OCI-LY7 (cell line): ENCODE results near the gene HLTF.

Experiments used
- EZH2phosphoT487 ChIP-seq: fragments of 200-600 bp; sonication (generic); IDR thresholded peaks from 2 replicates; pipeline ENCODE4 v1.6.1; 2018; ENCODE audit warnings: low read depth, borderline replicate concordance, mild to moderate bottlenecking, mixed run types, antibody characterized with exemption, low read length, moderate library complexity, mixed read lengths
- TF ChIP-seq, protein P1 (sequence below): fragments of 200-600 bp; sonication (generic); conservative IDR thresholded peaks from 2 replicates; pipeline ENCODE4 v1.5.1; 2014; ENCODE audit warnings: mild to moderate bottlenecking, antibody characterized with exemption, low read length, moderate library complexity, mixed read lengths

DNA sequence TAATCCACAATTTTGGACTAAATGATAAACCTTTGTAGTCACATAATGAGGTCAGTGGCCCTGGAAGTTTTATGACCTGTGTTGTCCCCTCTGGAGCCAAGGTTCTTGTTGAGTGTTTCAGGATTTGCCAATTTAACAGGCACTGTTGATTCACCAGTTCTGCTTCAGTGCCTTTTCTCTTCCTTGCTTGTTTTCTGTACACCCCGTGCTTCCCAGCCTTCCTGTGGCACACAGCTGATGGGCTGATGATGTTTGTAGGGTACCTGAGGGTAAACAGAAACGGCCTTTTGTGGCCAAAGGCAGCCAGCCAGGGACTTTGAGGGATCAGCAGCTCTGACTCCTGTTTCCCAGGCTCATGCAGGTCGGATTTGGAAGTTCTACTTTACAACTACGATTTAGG lies 81.7 kb downstream of the HLTF start:
- TF ChIP-seq, protein P1, sequence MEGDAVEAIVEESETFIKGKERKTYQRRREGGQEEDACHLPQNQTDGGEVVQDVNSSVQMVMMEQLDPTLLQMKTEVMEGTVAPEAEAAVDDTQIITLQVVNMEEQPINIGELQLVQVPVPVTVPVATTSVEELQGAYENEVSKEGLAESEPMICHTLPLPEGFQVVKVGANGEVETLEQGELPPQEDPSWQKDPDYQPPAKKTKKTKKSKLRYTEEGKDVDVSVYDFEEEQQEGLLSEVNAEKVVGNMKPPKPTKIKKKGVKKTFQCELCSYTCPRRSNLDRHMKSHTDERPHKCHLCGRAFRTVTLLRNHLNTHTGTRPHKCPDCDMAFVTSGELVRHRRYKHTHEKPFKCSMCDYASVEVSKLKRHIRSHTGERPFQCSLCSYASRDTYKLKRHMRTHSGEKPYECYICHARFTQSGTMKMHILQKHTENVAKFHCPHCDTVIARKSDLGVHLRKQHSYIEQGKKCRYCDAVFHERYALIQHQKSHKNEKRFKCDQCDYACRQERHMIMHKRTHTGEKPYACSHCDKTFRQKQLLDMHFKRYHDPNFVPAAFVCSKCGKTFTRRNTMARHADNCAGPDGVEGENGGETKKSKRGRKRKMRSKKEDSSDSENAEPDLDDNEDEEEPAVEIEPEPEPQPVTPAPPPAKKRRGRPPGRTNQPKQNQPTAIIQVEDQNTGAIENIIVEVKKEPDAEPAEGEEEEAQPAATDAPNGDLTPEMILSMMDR = no peak
- no peak for TF ChIP-seq EZH2phosphoT487
